ENCODE data around the gene FAM3A. TPM values are rescaled to one million over a fixed set of nuclear protein-coding genes. Genes with fewer than 3 reads are reported as not detected.
A peak's percentile ranks its signal among the peaks of the same experiment; 100 is the strongest.

The FAM3A gene
- total RNA-seq, 1 experiment from 2014 or later, result 28.8 TPM

DNA sequence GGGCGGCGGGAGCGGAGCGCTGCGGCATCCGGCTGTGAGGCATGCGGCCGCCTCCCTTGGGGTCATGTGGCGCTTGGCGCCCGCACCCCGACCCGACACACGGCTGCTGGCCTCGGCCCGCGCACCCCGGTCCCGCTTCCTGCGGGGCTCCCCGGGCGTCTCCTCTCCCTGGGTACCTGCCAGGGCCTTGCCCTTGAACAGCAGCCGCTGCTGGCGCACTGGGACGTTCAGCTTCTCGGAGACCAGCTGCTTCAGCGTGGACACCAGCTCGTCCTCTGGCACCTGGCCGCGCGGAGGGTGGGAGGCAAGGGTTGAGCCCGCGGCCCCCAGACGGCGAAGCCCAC, 30.0 kb downstream of the FAM3A start:
- Histone ChIP-seq H3K27ac (no peak overlapping the region), H3K27me3 (replicated peaks) (no peaks in the 10 kb centered on the region), H3K4me1 (replicated peaks) (peaks cover 30% of the 10 kb centered on the region), H3K4me3 (peak overlapping the region; percentile 71), H3K9me3 (replicated peaks) (no peaks in the 10 kb centered on the region), H3K36me3 (peaks cover 35% of the 10 kb centered on the region)
- peak in 1 of 2 experiments; percentile 28 for DNase-seq (ENCODE audit: low read depth in 1 of 2, low spot score in 2 of 2)

DNA sequence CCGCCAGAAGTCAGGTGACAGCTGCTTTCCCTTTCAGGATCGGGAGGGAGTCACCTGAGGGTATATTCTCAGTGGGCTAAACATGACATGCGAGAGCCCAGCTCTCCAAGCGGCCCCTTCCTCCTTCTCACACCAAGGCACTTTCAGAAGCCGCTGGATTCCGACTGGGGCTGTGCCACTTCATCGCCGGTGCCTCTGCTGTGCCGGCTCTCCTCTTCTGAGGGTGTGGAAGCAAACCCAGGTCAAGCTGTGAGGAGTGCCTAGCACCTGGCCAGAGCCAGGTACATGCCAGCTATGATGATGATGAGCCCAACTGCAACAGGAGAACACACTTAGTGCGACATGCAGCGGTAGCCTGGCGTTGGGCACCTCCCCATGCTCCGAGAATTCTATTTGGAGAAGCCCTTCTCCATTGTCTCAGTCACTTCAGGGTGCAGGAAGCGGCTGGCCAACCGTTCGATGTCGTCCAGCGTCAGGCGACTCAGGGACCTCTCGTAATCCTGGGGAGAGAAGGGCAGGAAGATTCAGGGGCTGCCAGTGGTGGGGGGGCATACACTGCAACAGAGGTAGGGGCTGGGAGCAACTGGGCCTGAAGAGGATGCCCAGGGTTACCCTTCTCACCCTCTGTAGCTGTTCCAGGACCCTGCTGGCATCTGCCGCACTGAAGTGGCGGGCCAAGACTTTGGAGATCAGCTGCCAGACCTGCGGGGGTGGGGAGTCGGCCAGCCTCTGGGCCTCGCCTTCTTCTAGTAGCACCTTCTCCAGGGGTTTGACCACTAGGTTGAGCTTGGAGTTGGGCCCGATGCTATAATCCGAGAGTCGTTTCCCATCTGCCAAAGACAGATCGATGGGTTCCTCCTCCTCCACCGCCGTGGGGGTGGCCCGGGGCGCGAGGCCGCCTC, 30.6 kb downstream of the FAM3A start:
- H3K4me1 ChIP-seq (replicated peaks), result peaks cover 30% of the 10 kb centered on the region
- H3K4me3 ChIP-seq, result peak overlapping the region; percentile 71
- no peak for DNase-seq (ENCODE audit: low read depth in 1 of 2, low spot score in 2 of 2)
- H3K27me3 ChIP-seq (replicated peaks), result no peaks in the 10 kb centered on the region
- no peak overlapping the region for H3K27ac ChIP-seq
- peaks cover 35% of the 10 kb centered on the region for H3K36me3 ChIP-seq
- H3K9me3 ChIP-seq (replicated peaks), result no peaks in the 10 kb centered on the region

DNA sequence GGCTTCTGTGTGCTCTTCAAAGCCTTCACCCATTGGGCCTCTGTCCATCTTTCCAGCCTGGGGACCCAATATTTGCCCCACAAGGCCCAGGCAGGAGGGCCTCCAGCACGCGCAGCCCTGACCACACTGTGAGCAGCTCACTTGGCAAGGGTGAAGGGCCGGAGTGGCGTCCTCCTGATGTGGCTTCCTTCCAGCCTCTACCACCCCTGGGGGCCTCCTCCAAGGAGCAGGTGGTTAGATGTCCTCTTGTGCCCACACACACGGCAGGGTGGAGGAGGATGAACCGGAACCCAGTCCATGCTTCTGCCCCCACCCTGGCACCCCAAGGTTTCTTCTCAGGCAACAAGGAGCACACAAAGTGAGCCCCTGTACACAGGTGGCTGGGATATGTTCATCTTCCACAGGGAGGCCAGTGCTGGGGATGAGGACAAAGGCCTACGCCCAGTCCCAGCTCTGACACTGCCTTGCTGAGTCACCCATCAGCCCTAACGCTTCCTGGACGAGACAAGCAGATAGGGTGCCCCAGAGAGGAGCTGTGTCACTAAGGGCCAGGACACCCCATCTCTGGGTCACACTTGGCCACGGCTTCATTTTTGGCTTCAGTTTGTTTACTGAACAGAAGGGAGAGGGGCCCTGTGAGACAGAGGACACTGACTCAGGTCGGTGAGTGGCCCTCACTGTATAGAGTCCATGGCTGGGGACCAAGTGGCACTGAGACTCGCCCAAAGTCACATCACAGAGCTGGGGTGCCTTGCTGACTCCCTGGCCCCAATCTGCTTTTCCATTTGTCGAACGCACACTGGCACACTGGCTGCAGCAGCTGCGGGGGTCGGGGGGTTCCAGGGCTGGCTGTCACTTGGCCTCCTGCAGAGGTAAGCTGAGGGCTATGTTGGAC, 31.5 kb downstream of the FAM3A start:
- DNase-seq (ENCODE audit: low read depth in 1 of 2, low spot score in 2 of 2), result no peak
- peaks cover 25% of the 10 kb centered on the region for H3K4me1 ChIP-seq (replicated peaks)
- no peaks in the 10 kb centered on the region for H3K27me3 ChIP-seq (replicated peaks)
- H3K4me3 ChIP-seq, result no peak overlapping the region
- no peaks in the 10 kb centered on the region for H3K9me3 ChIP-seq (replicated peaks)
- peaks cover 35% of the 10 kb centered on the region for H3K36me3 ChIP-seq
- H3K27ac ChIP-seq, result no peak overlapping the region

DNA sequence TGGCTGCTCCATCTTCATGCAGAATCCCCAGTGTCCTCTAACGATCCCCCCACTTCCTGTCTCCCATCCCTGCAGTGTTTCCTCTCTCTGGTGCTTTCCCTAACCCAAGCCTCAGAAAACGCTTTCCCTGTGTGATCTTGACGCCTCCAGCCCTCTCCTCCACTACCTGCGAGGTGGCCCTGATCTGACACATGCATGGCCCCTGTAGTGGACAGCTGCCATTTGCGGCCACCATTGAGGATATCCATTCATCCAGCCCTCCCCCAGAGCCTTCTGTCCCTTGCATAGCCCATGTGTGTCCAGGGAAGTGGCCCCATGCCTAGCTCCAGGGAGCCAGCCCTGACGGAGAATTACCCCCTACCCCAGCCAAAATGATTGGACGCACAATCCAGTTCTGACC, 32.7 kb downstream of the FAM3A start:
- Histone ChIP-seq H3K27me3 (replicated peaks) (no peaks in the 10 kb centered on the region), H3K36me3 (peaks cover 35% of the 10 kb centered on the region), H3K9me3 (replicated peaks) (no peaks in the 10 kb centered on the region), H3K4me3 (no peak overlapping the region), H3K4me1 (replicated peaks) (peaks cover 29% of the 10 kb centered on the region), H3K27ac (no peak overlapping the region)
- DNase-seq (ENCODE audit: low read depth in 1 of 2, low spot score in 2 of 2), result no peak

DNA sequence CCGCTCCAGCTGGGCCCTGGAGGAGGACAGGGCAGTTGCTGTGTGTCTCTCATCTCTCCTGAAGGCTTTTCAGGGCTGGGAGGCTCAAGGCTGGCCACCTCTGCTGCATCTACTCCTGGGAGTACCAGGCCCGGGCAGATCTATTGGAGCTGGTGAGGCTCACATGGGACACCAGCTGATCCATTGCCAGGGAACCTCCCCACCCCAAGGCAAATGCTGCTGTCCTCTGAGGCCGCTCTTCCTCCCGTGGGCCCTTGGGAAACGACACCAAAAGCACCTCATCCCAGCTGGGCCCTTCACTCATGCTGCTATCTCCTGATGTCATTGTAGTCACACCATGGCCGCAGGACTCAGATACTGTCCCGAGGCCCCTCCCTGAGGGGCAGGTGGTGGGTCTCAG, 33.2 kb downstream of the FAM3A start:
- Histone ChIP-seq H3K27ac (no peak overlapping the region), H3K4me1 (replicated peaks) (peaks cover 32% of the 10 kb centered on the region), H3K27me3 (replicated peaks) (no peaks in the 10 kb centered on the region), H3K9me3 (replicated peaks) (no peaks in the 10 kb centered on the region), H3K36me3 (peaks cover 34% of the 10 kb centered on the region), H3K4me3 (no peak overlapping the region)
- DNase-seq (ENCODE audit: low read depth in 1 of 2, low spot score in 2 of 2), result no peak

DNA sequence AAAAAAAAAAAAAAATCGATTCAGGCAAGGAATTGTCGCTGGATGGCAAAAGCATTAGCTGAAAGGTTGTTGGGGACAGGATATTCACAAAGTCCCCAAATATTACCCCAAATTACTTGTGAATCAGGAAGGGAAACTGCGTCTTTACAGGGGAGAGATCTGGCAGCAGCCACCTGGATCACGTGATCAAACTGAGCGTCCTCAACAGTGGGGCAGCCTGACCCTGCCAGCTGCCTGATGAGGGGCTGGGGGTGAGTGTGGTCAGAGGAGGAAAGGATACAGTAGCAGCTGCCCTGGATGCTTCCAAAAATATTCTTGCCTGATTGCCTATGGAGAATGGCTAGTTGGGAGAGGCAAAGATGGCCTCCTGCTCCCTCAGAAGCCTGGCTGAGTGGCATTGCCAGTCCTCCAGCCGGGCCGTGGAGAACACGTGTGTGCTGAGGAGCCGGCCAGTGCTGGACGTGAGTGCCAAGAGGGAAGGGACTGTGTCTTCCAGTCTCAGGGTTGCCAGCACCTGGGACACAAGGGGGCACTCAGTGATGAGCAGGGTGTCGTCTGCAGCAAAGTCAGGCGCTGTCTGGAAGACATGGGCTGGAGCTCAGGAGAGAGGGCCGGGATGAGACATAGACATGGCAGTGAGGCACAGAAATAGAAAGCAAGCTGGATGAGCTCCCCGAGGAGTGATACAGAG, 34.0 kb downstream of the FAM3A start:
- H3K27me3 ChIP-seq (replicated peaks), result no peaks in the 10 kb centered on the region
- H3K27ac ChIP-seq, result no peak overlapping the region
- DNase-seq (ENCODE audit: low read depth in 1 of 2, low spot score in 2 of 2), result no peak
- peaks cover 31% of the 10 kb centered on the region for H3K4me1 ChIP-seq (replicated peaks)
- peaks cover 28% of the 10 kb centered on the region for H3K36me3 ChIP-seq
- H3K9me3 ChIP-seq (replicated peaks), result no peaks in the 10 kb centered on the region
- H3K4me3 ChIP-seq, result no peak overlapping the region

DNA sequence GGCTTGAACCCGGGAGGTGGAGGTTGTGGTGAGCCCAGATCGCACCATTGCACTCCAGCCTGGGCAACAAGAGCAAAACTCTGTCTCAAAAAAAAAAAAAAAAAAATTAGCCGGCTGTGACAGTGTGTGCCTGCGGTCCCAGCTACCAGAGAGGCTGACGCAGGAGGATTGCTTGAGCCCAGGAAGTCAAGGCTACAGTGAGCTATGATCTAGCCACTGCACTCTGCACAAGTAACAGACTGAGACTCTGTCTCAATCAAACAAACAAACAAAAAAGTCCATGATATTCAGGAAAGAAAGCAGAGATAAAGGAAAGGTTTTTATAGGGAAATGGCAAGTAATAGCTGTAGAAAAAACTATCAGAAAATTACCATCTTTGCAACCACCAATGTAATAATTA, 34.8 kb downstream of the FAM3A start:
- no peak for DNase-seq (ENCODE audit: low read depth in 1 of 2, low spot score in 2 of 2)
- H3K27ac ChIP-seq, result no peak overlapping the region

DNA sequence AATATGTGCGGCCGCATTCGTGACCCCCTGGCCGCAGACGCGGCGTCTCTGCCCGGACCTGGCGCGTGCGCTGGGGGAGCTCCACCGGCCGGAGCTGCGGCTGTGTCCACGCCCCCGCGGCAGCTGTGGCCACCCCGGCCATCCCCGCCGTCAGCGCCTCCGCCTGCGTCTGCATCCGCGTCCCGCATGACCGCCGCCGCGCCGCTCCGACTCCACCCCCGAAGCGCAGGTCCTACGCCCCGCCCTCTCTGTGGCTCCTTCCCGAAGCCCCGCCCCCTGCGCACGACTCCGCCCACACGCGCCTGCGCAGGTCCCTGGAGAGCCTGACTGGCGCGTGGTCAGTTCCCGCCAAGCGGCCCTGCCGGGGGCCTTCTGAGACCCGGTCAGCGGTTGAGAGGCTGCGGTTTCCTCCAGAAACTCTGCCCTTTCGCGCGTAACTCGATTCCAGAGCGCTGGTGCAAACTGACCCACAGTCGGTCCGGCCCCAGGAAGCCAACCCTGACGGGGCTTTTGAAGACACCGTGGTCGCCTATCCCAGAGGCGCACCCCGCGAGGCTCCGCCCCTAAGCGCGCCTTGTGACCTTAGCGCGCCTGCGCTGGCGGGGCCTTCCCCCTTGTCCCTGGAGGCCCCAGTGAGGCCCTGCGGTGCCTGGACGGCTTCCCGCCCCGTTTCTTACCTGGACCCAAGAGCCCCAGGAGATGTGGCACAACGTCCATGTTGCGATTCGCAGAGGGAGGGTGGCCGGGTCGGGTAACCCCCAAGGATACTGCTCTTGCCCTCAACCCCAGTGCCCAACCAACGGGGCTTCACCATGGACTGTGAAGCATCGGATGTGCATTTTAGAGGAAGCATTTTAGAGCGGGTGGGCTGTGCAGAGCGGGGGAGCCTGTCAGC, 37.1 kb downstream of the FAM3A start, which contains the start of gene LAGE3:
TSS of gene LAGE3 (minus strand) at position 554 of the 895 bp plus-strand sequence. CDS start at position 188, 366 bp downstream.
- peaks cover 4% of the 10 kb centered on the region for H3K36me3 ChIP-seq
- H3K27ac ChIP-seq, result no peak within 1 kb of the TSS; the same call in 1 of the 2 replicates
- H3K4me1 ChIP-seq (replicated peaks), result peaks cover 10% of the 10 kb centered on the region
- DNase-seq (ENCODE audit: low read depth in 1 of 2, low spot score in 2 of 2), result peak; percentile 69 to 91
- no peaks in the 10 kb centered on the region for H3K9me3 ChIP-seq (replicated peaks)
- peak within 1 kb of the TSS; percentile 49 for H3K4me3 ChIP-seq
- H3K27me3 ChIP-seq (replicated peaks), result no peaks in the 10 kb centered on the region

More for the DNA sequence above, 34.8 kb downstream of the FAM3A start:
- peaks cover 27% of the 10 kb centered on the region for H3K4me1 ChIP-seq (replicated peaks)
- H3K4me3 ChIP-seq, result no peak overlapping the region
- H3K9me3 ChIP-seq (replicated peaks), result no peaks in the 10 kb centered on the region
- H3K36me3 ChIP-seq, result peaks cover 25% of the 10 kb centered on the region
- H3K27me3 ChIP-seq (replicated peaks), result no peaks in the 10 kb centered on the region

DNA sequence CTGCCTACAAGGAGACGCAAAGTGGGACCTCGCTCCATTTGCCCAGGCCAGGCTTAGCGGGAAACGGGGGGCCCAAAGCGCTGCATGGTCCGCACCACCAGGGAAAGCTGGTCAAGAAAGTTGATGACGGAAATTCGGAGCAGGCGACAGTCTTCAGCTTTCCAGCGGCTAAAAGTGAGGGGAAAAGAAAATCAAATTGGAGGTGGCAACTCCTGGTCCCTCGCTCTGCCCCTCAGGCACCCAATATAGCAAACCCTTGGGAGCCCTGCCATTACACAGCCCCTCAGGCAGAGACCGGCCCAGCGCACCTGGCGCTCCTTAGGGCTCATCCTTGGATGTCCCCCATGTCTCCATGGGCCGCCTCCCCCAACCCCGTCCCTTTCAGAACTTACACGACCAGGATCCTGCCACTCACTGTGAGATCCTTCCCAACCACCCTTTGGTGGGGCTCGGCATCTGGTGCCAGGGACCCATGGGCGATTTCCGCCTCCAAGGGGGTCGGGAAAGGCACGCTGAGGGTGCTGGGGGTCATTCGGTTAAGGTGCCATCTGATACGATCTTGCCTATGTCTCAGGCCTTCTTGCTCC, 38.0 kb downstream of the FAM3A start:
- no peak for DNase-seq (ENCODE audit: low read depth in 1 of 2, low spot score in 2 of 2)
- Histone ChIP-seq H3K4me3 (peak overlapping the region; percentile 49), H3K36me3 (no peaks in the 10 kb centered on the region), H3K9me3 (replicated peaks) (no peaks in the 10 kb centered on the region), H3K27ac (no peak overlapping the region), H3K4me1 (replicated peaks) (peaks cover 10% of the 10 kb centered on the region), H3K27me3 (replicated peaks) (no peaks in the 10 kb centered on the region)

DNA sequence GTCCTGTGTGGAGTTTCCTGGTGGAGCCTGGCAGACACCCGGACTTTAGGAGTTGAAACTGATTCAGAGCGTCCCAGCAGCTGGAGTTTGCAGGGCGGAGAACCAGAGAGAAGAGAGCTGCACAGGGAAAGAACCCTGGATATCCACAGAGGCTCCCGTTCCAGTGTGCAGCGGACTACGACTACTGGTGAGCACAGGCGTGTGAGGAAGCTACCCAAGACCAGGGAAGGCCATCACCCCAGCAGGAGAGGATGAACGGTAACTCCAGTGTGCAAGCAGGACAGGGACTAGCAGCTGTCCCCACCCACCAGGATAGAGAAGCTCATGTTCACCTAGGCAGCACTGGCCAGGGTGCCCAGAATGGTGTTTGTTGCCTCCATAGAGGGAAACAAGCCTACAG, 39.2 kb downstream of the FAM3A start:
- no peaks in the 10 kb centered on the region for H3K27me3 ChIP-seq (replicated peaks)
- H3K27ac ChIP-seq, result no peak overlapping the region
- DNase-seq (ENCODE audit: low read depth in 1 of 2, low spot score in 2 of 2), result no peak
- H3K4me1 ChIP-seq (replicated peaks), result peaks cover 10% of the 10 kb centered on the region
- H3K4me3 ChIP-seq, result no peak overlapping the region
- no peaks in the 10 kb centered on the region for H3K36me3 ChIP-seq
- H3K9me3 ChIP-seq (replicated peaks), result no peaks in the 10 kb centered on the region

DNA sequence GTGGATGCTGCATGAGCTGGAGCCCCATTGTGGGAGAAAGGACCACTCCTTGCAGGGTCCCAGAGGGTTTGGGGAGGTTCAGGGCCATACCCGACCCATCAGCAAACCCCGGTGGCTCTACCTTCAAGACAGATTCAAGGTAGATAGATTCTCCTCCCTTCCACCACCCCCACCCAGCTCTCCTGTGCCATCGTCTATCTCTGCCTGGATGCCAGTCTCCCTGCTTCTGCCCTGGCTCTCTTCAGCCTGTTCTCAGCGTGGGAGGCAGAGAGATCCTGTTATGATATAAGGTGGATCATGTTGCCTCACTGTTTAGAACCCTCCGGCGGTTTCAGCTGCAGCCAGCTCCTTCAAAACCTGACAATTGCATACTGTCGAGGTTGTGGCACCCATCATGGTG, 42.3 kb downstream of the FAM3A start:
- H3K9me3 ChIP-seq (replicated peaks), result no peaks in the 10 kb centered on the region
- no peaks in the 10 kb centered on the region for H3K27me3 ChIP-seq (replicated peaks)
- 0 out of 2 replicates have a peak, but pooled peaks cover 3% of the 10 kb centered on the region for H3K4me1 ChIP-seq (replicated peaks)
- no peaks in the 10 kb centered on the region for H3K36me3 ChIP-seq
- DNase-seq (ENCODE audit: low read depth in 1 of 2, low spot score in 2 of 2), result no peak
- H3K4me3 ChIP-seq, result no peak overlapping the region
- no peak overlapping the region for H3K27ac ChIP-seq

Data from SJSA1 (cell line).